EL (cell line): ENCODE data around the gene PEX10.
"Not testable (repeated sequence)": the region's sequence is repeated elsewhere in the genome, so short reads cannot be mapped to it uniquely, and the experiment has no call there.

Experiments used
- DNase-seq: peaks from one replicate; pipeline ENCODE4 v3.0.0-alpha.2; 2016

The PEX10 gene

GRCh38 chr1:2412395-2412772 lies at the start of gene PEX10:
Gene PEX10 (minus strand): TSS chr1:2412564. CDS start chr1:2412502, 62 bp downstream.
- DNase-seq = peak; percentile 96

- DNase-seq = no peak
These were observed 48.8 kb upstream of the PEX10 start for GRCh38 chr1:2460996-2461751.

- no peak for DNase-seq
These were observed 47.8 kb upstream of the PEX10 start for GRCh38 chr1:2460203-2460602.

- DNase-seq = peak; percentile 57
These were observed 47.4 kb upstream of the PEX10 start for GRCh38 chr1:2459757-2460156.

- DNase-seq = not testable (repeated sequence)
These were observed 46.9 kb upstream of the PEX10 start for GRCh38 chr1:2459102-2459753.

DNA sequence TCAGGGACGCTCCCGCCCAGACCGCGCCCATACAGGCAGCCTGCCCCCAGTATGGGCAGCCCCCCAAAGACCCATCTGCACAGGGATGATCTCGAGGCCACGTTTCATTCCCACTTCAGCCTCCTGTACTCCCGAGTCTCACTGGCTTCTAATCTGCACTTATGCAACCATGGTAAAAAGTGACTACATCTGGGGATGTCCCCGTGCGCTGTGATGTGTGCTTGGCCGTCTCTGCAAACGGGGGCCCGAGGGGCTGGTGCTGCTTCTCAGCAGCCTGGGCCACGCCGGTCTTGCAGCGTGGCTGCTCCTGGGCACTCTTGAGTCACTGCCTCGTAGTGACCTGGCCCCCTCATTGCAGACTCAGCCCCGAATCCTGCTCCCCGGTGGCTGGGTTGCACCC lies 46.3 kb upstream of the PEX10 start:
- no peak for DNase-seq

GRCh38 chr1:2457444-2457843 lies 45.1 kb upstream of the PEX10 start:
- DNase-seq = no peak

DNA sequence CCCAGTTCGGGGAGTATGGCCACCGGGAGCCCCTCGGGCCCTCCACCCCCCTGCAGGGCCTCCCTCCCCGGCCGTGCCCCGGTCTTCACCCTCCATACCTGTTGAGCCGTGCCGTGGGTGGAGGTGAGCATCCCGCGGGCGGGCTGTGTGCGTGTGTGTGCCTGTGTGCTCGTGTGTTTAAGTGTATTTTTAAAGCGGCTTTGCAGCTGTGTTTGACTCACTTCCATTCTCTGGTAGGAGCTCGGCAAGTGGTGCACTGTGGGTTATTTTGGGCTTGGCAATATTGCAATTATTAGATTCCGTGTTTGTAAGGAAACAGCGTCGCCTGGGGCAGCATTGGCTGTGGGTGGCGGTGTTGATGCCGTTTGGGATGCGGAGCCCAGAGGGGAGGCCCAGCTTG lies 43.4 kb upstream of the PEX10 start:
- DNase-seq = no peak

DNA sequence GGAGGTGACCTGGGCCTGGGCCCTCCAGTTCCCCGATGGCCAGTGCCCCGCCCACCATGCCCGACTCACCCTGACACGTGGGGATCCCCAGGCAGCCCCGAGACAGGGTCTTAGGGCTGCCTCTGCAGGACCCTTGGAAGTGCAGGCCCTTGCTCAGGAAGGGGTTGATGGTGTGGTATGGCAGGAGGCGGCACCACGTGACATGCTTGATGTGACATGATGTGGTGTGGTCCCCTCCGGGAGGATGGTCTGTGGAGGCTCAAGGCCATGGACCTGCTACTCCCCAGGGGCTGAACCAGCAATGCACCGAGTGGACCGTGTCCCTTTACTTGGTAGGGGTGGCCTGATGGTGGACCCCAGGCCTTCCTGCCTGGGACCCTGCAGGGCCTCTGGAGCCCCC lies 41.9 kb upstream of the PEX10 start:
- DNase-seq = no peak

GRCh38 chr1:2452932-2453315 lies 40.6 kb upstream of the PEX10 start:
- no peak for DNase-seq

DNA sequence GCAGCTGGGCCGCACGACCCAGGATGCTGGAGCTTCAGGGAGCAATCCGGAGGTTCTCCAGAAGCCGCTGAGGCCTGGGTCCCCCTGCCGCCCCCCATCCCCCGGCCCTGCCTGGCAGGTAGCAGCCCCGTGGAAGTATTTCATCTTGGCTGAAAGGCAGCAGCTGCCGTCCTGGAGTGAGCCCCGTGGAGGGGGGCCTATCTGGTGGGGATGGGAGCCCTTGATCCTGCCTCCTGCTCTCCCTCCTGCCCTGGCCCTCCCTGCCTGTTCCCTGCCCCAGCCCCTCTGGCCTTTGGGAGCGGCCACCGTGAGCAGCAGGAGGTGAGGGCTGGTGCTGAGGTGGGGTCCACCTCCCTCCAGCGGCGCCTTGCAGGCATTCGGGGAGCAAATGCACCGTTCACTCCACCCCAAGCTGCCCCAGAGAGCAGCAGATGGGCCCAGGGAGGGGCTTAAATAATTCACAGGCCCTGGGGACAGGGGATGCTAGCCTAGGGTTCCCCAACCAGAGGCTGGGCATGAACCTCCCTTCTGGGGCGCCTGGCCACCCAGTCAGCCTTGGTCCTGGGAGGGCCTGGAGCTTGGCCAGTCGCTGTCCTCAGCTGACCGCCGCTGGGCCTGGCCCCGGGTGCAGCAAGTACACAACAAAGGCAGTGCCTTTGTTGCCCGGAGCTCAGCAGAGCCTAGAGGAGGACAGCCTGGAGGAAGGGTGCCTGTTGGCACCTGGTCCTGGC lies 40.0 kb upstream of the PEX10 start:
- DNase-seq = peak; percentile 8

GRCh38 chr1:2451741-2452140 lies 39.4 kb upstream of the PEX10 start:
- DNase-seq = peak; percentile 96

- no peak for DNase-seq
These were observed 37.5 kb upstream of the PEX10 start for GRCh38 chr1:2449636-2450454.

DNA sequence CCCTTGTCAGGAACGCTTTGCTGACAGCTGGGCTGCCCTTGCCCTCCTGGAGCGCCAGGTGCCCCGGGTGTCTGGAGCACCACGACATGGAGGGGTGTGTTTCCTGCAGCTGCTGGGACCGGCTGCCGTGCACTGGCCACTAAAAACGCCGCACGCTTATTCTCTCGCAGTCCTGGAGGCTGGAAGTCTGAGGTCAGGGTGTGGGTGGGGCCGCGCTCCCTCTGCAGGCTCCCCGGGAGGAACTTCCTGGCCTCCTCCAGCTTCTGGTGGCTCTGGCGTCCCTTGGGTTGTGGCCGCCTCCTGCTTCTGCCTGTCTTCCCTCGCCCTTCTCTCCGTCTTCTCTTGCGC lies 35.7 kb upstream of the PEX10 start:
- DNase-seq = no peak

DNA sequence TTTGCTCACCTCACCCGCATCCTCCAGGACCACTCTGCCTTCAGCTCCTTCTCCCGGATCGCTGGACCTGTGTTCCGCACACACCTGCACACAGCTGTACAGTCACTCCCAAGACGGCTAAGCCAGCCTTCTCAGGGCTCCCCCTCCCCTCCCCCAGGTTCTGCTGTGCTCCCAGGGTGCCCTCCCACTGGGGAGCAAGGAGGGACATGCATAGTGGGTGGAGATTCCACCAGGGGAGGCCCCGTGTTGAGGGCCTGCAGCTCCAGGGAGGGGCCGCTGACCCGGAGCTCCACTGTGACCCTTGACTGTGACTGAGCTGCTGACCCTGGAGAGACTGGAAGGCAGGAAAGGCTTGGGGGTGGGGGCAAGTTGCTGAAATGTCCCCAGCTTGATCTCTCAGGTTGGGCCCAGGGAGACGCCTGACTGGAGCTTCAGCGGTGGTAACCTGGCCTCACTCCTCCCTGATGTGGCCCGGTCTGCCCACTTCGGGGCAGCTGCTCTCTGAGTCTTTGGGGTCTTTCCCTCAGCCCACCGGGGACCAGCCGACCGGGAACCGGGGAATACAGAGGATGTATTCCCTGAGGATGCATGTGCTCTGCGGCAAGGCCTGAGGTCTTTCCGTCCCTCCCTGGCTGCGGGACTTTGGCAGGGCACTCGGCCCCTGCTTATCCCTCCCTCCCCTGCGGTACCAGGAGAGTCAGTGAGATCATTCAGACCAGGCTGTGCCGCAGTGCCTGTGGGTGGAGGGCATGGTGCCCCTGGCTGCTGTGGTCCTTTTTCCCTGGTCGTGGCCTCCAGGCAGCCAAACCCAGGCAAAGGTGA lies 35.1 kb upstream of the PEX10 start:
- no peak for DNase-seq

GRCh38 chr1:2446861-2447260 lies 34.5 kb upstream of the PEX10 start:
- DNase-seq = no peak

- no peak for DNase-seq
These were observed 34.0 kb upstream of the PEX10 start for GRCh38 chr1:2446394-2446793.

GRCh38 chr1:2445823-2446215 lies 33.5 kb upstream of the PEX10 start:
- DNase-seq = no peak

DNA sequence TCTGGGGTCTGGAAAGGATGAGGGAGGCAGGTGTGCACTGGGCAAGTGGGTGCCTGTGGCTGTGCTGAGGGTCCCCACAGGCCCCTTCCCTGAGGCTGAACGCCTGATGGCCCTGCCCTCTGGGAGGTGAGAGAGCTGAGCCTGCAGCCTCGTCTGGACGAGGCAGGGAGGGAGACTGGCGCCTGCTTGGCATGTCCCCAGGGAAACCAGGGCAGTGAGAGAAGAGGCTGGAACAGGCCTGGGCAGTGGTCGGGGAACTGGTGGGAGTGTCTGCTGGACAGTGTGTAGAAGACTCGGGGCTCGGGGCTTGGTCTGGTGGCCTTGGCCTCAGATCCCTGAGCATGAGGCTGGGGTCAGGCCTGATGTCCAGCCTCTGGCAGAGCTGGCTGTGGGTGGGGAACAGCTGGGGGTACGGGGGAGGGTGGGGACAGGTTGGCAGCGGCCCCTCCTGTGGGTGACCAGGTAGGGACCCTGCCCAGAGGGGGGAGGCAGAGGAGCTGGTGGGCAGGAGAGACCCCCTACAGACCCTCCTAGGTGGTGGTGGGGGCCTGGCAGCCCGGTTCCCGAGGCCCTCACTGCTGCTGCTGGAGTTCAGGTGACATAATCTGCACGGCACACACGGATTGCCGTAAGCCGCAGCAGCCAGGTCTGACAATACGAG lies 32.9 kb upstream of the PEX10 start:
- no peak for DNase-seq

GRCh38 chr1:2444138-2444591 lies 31.8 kb upstream of the PEX10 start:
- DNase-seq = no peak

GRCh38 chr1:2443277-2444137 lies 31.1 kb upstream of the PEX10 start:
- peak; percentile 25 for DNase-seq
